Fibroblast of lung (primary cell): ENCODE measurements around the gene KLHL13.

Experiments
- CTCF ChIP-seq, 2 donors: IDR thresholded peaks in 1 of 2; conservative IDR thresholded peaks in 1 of 2; 1 replicate in 1 of 2; 2 replicates in 1 of 2; pipeline ENCODE4 v1.5.1; 2011 to 2012; ENCODE audit warnings: low read length in 2 of 2, control low read depth in 1 of 2, inconsistent platforms in 1 of 2, low read depth in 1 of 2, mild to moderate bottlenecking in 1 of 2
- EZH2 ChIP-seq: IDR thresholded peaks from 2 replicates; pipeline ENCODE4 v1.5.1; 2012; ENCODE audit warnings: low read length, control low read depth, mild to moderate bottlenecking; ENCODE audit errors: missing control alignments

- no peak for TF ChIP-seq CTCF (conservative IDR thresholded peaks at IDR 0.05 in 1 of 2, IDR thresholded peaks at IDR 0.05 in 1 of 2; ENCODE audit: low read depth in 1 of 2, low read length in 2 of 2)
- TF ChIP-seq EZH2: no peak
Measured at GRCh38 chrX:118164138-118164537, 47.5 kb upstream of the KLHL13 start.
